Brain microvascular endothelial cell (primary cell): ENCODE measurements around the gene INSRR.

Source experiments
- DNase-seq: peaks from one replicate; pipeline ENCODE4 v3.0.0-alpha.2; 2020
- H3K27ac ChIP-seq: fragments of 250-450 bp; sonication (Bioruptor Pico); 2 replicates; pipeline ENCODE4 v1.5.1; 2020; ENCODE audit warnings: mild to moderate bottlenecking, moderate library complexity
- H3K27me3 ChIP-seq: fragments of 250-450 bp; sonication (Bioruptor Pico); replicated peaks from 2 replicates; pipeline ENCODE4 v1.5.1; 2020; ENCODE audit warnings: mild to moderate bottlenecking
- H3K36me3 ChIP-seq: fragments of 250-450 bp; sonication (Bioruptor Pico); replicated peaks from 2 replicates; pipeline ENCODE4 v1.5.1; 2020; ENCODE audit warnings: mild to moderate bottlenecking
- H3K4me3 ChIP-seq: 2 replicates; pipeline ENCODE4 v1.5.1; 2011; ENCODE audit warnings: low read depth, mild to moderate bottlenecking, control low read depth, low read length, moderate library complexity
- CTCF ChIP-seq: IDR thresholded peaks from 2 replicates; pipeline ENCODE4 v1.5.1; 2011; ENCODE audit warnings: low read depth, mild to moderate bottlenecking, moderate library complexity, low read length, control low read depth, inconsistent platforms; ENCODE audit errors: missing control alignments
- in situ Hi-C: cut with HindIII; loops from 2 replicates; pipeline ENCODE4 v1.10.0; 2017; ENCODE audit warnings: low sequenced_read_pairs, low pct_ligation_motif_present

The INSRR gene

DNA sequence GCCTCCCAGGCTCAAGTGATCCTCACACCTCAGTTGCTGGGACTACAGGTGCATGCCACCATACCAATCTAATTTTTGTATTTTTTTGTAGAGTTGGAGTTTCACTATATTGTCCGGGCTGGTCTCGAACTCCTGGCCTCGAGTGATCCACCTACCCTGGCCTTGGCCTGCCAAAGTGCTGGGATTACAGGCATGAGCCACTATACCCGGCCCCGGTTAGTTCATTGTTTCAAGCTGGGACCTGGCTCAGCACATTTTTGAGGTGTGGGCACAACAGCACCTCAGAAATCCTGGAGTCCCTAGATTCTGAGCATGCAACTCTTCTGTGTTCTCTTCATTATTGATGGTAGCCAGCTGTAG lies 63.6 kb downstream of the INSRR start:
- no peak for DNase-seq
- in situ Hi-C loops = no loop called here
- TF ChIP-seq CTCF = no peak
- Histone ChIP-seq H3K27me3 (no peaks in the 10 kb centered on the region), H3K27ac (no peak overlapping the region), H3K36me3 (peaks cover 67% of the 10 kb centered on the region), H3K4me3 (no peak overlapping the region)

DNA sequence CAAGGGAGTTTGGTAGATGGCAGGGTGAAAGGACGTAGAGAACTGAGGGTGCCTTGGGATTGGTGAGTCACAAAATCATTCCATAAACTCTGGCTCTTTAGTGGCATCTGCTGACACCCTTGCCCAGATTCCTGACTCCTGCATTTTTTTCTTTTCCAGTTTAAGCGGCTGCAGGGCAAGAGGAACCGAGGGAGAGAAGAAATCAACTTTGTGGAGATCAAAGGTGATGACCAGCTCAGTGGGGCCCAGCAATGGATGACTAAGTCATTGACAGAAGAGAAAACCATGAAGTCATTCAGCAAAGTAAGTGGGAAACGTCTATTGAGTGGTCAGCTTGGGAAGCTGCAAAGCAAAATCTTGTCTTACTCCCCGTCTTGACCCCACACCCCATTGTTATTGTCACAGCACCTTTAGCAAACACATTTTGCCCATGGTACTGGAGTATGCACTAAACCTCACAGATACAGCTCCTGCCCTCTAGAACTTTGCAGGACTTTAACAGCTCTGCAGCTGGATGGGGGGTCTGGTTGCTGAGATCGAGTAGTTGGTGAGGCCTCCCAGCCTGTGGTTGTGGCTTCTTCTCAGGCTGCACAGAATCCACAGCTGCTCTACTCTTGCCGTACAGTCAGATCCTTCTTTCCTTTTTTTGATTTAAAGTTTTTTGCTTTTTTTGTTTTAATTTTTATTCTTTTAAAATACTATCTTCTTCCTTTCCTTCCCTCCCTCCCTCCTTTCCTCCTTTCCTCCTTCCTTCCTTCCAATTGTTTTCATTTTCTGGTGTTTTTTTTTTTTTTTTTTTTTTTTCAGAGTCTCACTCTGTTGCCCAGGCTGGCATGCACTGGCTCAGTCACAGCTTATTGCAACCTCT lies 64.2 kb downstream of the INSRR start:
- Histone ChIP-seq H3K4me3 (no peak overlapping the region), H3K36me3 (peaks cover 61% of the 10 kb centered on the region), H3K27ac (no peak overlapping the region), H3K27me3 (no peaks in the 10 kb centered on the region)
- no peak for TF ChIP-seq CTCF
- in situ Hi-C loops = no loop called here
- DNase-seq = no peak
